Measurements from ENCODE around the gene CCDC194. TPM values are rescaled to one million over a fixed set of nuclear protein-coding genes. Genes with fewer than 3 reads are reported as not detected.

The CCDC194 gene
- total and polyA plus RNA-seq, 2 of the 8 experiments (the other 6 are each of a cell fraction or from before 2014, with no cell fraction given): 0.33 TPM; not detected in 1

DNA sequence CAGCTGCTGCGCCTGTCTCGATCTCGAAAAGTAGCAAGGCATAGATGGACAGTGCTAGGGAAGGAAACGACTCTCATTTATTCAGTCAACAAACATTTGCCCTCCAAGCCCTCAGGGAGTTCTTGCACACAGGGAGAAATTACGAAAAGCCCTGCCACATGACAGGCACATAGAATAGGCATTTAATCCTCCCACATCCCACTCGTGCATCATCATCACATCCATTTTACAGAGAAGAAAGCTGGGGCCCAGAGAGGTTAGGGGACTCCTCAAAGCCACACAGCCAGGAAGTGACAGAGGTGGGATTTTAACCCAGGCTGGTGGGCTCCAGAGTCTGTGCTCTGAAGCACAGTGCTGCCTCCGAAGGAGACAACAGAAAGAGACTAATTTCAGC lies 42.9 kb upstream of the CCDC194 start:
- no peak overlapping the region for H3K23ac ChIP-seq (ENCODE audit: insufficient read length)
- H4K5ac ChIP-seq (ENCODE audit: insufficient read length, low read depth, low read length): no peak overlapping the region
- H4K20me1 ChIP-seq (replicated peaks in 1 of 2; ENCODE audit: control insufficient read depth in 1 of 2, insufficient read depth in 2 of 2, low read length in 2 of 2): no peaks in the 10 kb centered on the region
- no peaks in the 10 kb centered on the region for H3K27me3 ChIP-seq (replicated peaks in 1 of 4; ENCODE audit: control insufficient read depth in 3 of 4, extremely low read depth in 1 of 4, insufficient read depth in 3 of 4, low read length in 3 of 4)
- peaks cover 0 to 4% of the 10 kb centered on the region in 2 experiments; a peak in 2 of 4 replicates for H3K9me3 ChIP-seq (ENCODE audit: insufficient read depth in 2 of 2, low read depth in 1 of 2, low read length in 1 of 2)
- no peak overlapping the region for H3K14ac ChIP-seq (ENCODE audit: insufficient read length)
- no peaks in the 10 kb centered on the region for H3K4me1 ChIP-seq (replicated peaks in 1 of 4; ENCODE audit: control insufficient read depth in 3 of 4, insufficient read depth in 4 of 4, low read length in 3 of 4)
- H3K18ac ChIP-seq (ENCODE audit: extremely low read depth, low read length): no peak overlapping the region
- ChIA-PET POLR2A (ENCODE audit: partially characterized antibody) (interaction anchor here (0.7 to 1.6 kb wide), 4 partner anchors 8 to 91 kb away, joined by 3 to 4 read pairs (median 4); partner anchors contain the start of gene MVB12A), CTCF (ENCODE audit: partially characterized antibody) (interaction anchor here (1.0 to 2.0 kb wide), 9 partner anchors 10 to 59 kb away, joined by 3 to 7 read pairs (median 4); partner anchors contain the start of genes CCDC194, NXNL1 and TMEM221)
- no peak overlapping the region for H3K27ac ChIP-seq (ENCODE audit: low read depth, low read length)
- H2BK12ac ChIP-seq (ENCODE audit: low read depth, low read length): no peak overlapping the region
- H4K91ac ChIP-seq (replicated peaks; ENCODE audit: insufficient read length, low read length): no peak overlapping the region
- H2BK15ac ChIP-seq (ENCODE audit: low read length): no peak overlapping the region
- no peak overlapping the region for H3K56ac ChIP-seq (replicated peaks; ENCODE audit: insufficient read length, low read depth, low read length)
- no peak overlapping the region for H3K4ac ChIP-seq (replicated peaks; ENCODE audit: insufficient read length, low read depth, low read length)
- no peak overlapping the region for H2AFZ ChIP-seq (ENCODE audit: low read length)
- DNase-seq (ENCODE audit: low read depth in 1 of 2, low spot score in 2 of 2) (no peak), FAIRE-seq (no peak)
- no peak overlapping the region for H2BK5ac ChIP-seq (ENCODE audit: low read depth, low read length)
- H3K36me3 ChIP-seq (ENCODE audit: control insufficient read depth in 2 of 4, insufficient read depth in 4 of 4, low read length in 3 of 4): no peaks in the 10 kb centered on the region
- no peak overlapping the region for H4K8ac ChIP-seq (ENCODE audit: extremely low read depth, insufficient read depth, low read length)
- TF ChIP-seq BCL11A (IDR thresholded peaks at IDR 0.05; ENCODE audit: low read depth in 2 of 2, low read length in 2 of 2) (no peak), KDM1A (IDR thresholded peaks at IDR 0.05; ENCODE audit: borderline replicate concordance, low read length) (peak; percentile 30; the same call in 1 of the 2 replicates)
- no peaks in the 10 kb centered on the region for H3K23me2 ChIP-seq (ENCODE audit: low read depth, low read length)
- H3K4me3 ChIP-seq (ENCODE audit: extremely low read depth in 1 of 4, insufficient read depth in 2 of 4, low read depth in 3 of 4, low read length in 4 of 4): no peak overlapping the region
- WGBS, 2 experiments (ENCODE audit: extremely low coverage in 1 of 2, insufficient coverage in 1 of 2, insufficient read length in 1 of 2, insufficient replicate concordance in 2 of 2, low coverage in 1 of 2, low lambda C conversion rate in 2 of 2, missing lambda C conversion rate in 1 of 2): 81% methylated on average over 7 of the region's 7 CpGs; no CpG with 5 or more reads in 1 of the 2 experiments
- H2BK120ac ChIP-seq (replicated peaks; ENCODE audit: low read depth, low read length): no peak overlapping the region
- H3K79me2 ChIP-seq (ENCODE audit: control insufficient read depth in 1 of 2, insufficient read depth in 2 of 2, low read length in 2 of 2): no peaks in the 10 kb centered on the region
- no peak overlapping the region for H3K9ac ChIP-seq (replicated peaks in 1 of 4; ENCODE audit: extremely low read depth in 1 of 4, low read depth in 3 of 4, low read length in 3 of 4)
- no peak overlapping the region for H2BK20ac ChIP-seq (ENCODE audit: low read length)
- H3K79me1 ChIP-seq (ENCODE audit: low read depth, low read length): no peaks in the 10 kb centered on the region
- H3K4me2 ChIP-seq (ENCODE audit: insufficient read depth in 1 of 2, low read depth in 2 of 2, low read length in 2 of 2): no peak overlapping the region
- no peak overlapping the region for H2AK5ac ChIP-seq (ENCODE audit: low read depth, low read length)
